GM21526 (cell line): ENCODE data around the gene VWA3A.
"Not testable (repeated sequence)": the region's sequence is repeated elsewhere in the genome, so short reads cannot be mapped to it uniquely, and the experiment has no call there.

Experiments used
- ATAC-seq: cut with Tn5 transposase; IDR thresholded peaks from one replicate; pipeline ENCODE4 v1.9.1; 2021; ENCODE audit warnings: moderate library complexity; ENCODE audit not compliant: unreplicated experiment, low FRiP score

Gene VWA3A

DNA sequence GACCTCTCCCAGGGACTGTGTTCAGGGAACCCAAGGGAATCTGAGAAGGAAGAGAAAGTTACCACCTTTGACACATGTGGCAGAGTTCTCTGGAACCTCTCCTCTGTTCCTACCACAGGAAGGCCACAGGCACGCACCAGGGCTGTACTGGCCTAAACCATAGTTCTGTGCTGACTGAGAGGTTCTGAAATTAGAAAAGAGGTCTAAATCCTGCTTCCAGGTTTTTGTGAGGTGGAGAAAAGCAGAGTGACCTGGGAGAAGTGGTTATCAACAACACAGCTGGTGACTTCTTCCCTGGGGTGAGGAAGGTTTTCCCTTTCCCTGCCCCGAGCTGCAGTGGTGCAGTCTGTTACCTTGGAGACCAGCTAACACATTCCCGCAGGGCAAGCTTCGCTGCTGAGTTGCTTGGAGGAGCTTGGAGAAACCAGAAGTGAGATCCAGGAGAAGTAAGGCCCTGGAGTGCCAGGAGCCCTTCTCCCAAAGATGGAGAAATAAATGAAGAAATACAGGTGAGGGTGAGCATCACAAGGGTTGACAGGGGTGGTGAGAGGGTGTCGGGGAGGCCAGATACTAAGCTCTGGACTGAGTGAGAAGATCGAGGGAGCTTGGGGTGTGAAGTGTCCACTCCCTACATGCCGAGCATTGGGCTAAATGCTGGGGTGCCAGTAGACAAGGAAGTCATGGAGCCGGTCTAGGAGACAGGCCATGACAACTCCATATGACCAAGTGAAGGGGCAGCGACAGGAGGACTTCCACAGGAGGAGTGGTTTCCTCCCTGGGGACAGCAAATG lies at the start of gene VWA3A:
Gene VWA3A (plus strand): TSS at position 399 of the 791 bp plus-strand sequence. CDS start 97 bp downstream, at position 496.
- no peak for ATAC-seq

- ATAC-seq = not testable (repeated sequence)
Measured at GRCh38 chr16:22043882-22044281, 48.5 kb upstream of the VWA3A start.

- ATAC-seq = not testable (repeated sequence)
Measured at GRCh38 chr16:22045888-22046287, 46.5 kb upstream of the VWA3A start.

GRCh38 chr16:22050963-22051362 lies 41.4 kb upstream of the VWA3A start:
- no peak for ATAC-seq

DNA sequence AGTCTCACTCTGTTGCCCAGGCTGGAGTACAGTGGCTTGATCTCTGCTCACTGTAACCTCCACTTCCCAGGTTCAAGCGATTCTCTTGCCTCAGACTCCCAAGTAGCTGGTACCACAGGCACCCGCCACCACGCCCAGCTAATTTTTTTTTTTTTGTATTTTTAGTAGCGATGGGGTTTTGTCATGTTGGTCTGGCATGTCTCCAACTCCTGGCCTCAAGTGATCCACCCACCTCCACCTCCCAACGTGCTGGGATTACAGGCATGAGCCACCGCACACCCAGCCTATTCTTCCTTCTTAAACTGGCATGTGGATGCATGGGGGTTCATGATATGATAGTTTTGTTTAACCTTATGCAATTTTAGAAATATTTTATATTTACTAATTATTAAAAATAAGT lies 39.4 kb upstream of the VWA3A start:
- ATAC-seq = no peak

DNA sequence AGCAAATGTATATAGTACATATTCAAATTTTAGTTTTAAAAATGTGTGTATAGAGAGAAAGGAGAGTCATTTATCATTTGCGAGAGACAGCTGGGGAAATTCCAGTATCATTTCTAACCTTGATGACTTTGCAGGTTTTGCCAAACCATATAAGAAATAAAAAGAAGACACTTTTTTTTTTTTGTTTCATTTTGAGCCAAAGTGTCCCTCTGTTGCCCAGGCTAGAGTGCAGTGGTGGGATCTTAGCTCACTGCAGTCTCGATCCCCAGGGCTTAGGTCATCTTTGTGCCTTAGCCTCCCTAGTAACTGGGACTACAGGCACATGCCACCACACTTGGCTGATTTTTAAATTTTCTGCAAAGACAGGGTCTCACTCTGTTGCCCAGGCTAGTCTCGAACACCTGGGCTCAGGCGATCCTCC lies 38.4 kb upstream of the VWA3A start:
- no peak for ATAC-seq

- no peak for ATAC-seq
Measured at GRCh38 chr16:22054847-22055590, 37.3 kb upstream of the VWA3A start.

GRCh38 chr16:22055881-22056280 lies 36.5 kb upstream of the VWA3A start:
- no peak for ATAC-seq

GRCh38 chr16:22063888-22064467 lies 28.4 kb upstream of the VWA3A start:
- no peak for ATAC-seq

DNA sequence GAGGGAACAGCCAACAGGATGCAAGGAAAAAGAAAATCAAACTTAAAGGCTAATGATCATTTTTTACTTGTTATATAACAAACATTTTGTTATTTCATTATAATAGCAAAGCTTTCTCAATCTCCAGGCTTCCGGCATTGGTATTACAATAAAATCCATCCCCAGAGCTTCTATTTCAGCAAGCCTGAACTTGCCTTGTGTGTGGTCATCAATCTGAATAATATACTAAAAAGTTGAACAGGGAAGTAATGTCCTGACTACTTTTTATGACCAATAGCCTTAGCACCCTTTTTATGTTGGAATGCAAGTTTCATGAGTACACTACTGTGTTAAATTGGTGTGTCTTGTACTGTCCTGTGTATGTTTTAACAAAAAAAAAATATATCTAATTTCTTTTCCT lies 27.1 kb upstream of the VWA3A start:
- ATAC-seq = no peak

DNA sequence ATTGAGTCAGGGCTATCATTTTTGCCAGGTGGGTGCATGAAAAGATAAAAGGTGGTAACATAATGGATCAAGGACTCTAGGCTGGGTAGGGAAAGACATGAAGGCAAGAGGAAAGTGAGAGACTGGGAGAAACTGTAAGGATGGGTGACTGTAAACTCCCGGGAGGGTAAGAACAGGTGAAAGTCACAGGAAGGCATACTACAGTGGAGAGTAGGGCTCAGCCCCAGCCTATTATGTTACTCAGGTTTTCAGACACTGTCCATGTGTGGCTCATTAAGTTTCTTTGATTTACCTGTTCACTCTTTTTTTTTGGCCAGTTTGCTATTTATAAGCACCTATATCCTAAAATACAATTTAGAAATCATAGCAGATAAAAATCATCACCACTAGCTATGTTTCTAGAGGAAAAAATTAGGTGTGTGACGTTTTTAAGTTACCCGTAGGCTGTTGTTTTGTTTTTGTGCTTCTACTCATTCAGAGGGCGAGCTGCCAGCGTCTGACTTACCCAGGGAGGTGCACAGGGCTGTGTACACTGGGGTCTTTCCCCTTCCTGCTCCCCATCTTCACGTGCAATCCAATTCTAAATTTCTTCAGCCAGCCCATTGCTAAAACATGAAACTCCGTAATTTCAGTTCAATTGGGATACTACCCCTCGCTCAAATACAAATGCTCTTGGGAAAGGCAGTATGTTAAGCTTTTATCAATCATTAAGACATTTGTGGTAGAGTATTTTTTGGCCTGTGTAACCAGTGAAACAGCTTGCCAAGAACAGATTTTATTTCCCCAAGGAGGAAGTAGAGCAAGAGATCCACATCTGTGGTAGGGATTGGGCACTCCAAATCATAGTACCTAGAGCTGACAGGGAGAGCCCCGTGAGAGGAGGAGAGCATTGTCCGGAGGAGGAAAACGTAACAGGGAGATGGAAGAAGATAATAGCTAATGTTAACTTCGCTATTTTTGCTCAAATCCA lies 21.7 kb upstream of the VWA3A start:
- ATAC-seq = no peak

- ATAC-seq = no peak
Measured at GRCh38 chr16:22071331-22071910, 20.9 kb upstream of the VWA3A start.

DNA sequence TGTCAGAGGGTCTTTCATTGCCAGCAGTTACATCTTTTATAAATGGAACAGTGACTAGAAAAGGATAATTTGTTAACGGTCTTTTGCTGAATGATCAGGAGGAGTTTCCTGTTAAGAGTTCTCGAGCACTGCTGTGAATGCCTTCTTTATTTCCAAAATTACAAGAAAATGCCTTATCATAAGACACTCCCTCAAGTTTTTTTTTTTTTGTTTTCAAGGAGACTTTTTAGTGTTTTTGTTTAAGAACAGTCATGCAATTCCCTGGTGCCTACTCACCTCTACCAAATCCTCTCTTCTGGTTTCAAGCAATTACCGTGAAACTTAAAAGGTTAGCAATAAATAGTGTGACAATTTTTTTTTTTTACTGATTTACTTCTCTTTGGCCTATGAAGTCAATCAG lies 19.0 kb upstream of the VWA3A start:
- ATAC-seq = no peak

DNA sequence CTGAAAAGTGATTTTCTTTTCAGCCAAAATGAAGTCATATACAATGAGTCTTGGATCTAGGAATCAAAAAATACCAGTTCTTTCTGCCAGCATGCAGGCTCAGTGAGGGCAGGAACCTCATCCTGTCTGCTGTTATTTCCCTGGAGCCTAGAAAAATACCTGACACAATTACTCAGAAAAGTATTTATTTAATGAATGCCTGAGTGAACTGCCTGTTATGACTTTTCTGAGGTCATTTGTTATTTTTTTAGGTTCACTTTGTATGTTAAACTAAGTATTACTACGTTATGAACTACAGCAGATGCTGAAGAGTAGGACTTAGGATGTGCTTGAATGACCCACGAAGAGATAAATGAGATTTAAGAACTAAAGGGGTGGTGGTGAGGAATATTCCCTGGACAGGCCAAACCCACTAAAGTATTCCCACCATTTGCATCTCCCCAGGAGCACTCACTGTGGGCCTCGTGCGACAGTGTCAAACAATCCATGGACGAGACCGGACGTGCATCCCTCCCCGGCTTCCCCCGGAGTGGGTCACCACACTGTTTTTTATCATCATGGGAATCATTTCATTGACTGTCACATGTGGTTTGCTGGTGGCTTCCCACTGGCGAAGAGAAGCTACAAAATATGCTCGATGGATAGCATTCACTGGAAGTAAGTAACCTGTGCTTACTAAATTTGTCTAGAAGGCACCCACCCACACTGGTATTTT lies 17.1 kb upstream of the VWA3A start:
- ATAC-seq = no peak

DNA sequence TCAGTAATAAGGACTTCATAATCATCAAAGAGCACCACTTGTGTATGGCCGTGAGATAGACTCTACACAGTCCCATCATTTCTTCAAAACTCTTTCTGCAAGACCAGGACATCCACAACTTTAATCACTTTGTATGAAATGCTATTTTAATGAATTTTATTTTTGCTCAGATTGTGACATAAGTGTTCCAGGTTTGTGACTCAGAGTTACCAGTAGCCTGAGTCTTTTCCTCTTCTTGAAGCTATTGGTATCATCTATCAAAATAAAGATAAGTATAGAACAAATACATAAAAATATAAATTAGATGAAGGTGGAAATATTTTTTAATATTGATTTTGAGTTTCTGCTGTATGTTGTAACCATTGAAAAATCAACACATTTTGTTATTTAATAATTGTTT lies 16.6 kb upstream of the VWA3A start:
- ATAC-seq = no peak

GRCh38 chr16:22077700-22078313 lies 14.5 kb upstream of the VWA3A start:
- ATAC-seq = no peak

DNA sequence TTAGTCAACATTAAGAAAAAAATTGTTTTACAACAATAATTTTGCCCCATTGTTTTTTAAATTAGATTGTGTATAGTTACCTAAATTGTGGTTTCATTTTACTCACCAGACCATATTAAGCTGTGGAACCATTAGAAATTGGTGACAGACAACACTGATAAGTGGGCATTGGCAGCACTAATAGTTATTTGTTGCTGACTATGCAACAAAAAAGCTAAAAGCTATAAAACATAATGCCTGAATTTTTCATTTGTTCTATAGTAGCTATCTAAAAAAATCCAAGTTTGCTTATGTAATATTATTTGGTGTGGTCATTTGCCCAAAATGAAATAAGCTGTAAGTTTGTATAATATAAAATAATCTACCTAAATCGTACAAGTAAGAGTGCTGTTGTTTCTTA lies 13.7 kb upstream of the VWA3A start:
- ATAC-seq = no peak

- no peak for ATAC-seq
Measured at GRCh38 chr16:22081050-22081449, 11.3 kb upstream of the VWA3A start.

DNA sequence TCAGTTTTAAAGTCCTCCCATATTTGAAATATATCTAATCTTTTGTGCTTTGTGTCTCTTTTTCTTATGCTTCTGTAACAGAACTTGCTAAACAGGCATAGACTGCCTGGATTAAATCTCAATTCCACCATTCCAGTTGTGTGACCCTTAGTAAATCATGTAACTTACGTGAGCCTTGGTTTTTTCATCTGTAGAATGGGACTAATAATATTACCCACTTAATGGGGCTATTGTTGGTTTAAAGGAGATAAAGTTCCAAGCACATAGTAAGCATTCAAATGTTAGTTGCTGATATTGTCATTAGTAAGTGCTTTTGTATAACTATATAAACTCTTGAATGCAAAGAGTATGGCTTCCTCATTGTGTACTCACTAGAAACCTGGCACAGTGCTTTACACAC lies 5.9 kb upstream of the VWA3A start:
- no peak for ATAC-seq
